PC-3 (cell line): Measurements from ENCODE around the gene BICDL2. TPM values are rescaled to one million over a fixed set of nuclear protein-coding genes. Genes with fewer than 3 reads are reported as not detected.

Source experiments
- ATAC-seq: fragments of 200-7000 bp; cut with Tn5 transposase; 2 replicates; pipeline ENCODE4 v1.9.1; 2020; ENCODE audit warnings: mild to moderate bottlenecking, moderate library complexity
- BruUV-seq: library from RNA; stranded (reverse); fragments of 400-500 nt; replicated peaks from 2 replicates; lab custom pipeline; 2021; lab: Mats Ljungman, UMichigan
- CTCF ChIA-PET: fragments of 300-600 bp; sonication (Branson Sonifier 250); formaldehyde crosslinking; loops from one replicate; lab custom pipeline; 2022; ENCODE audit warnings: antibody characterized with exemption; lab: Charles Lee
- POLR2A ChIA-PET: fragments of 300-600 bp; sonication (Branson Sonifier 250); formaldehyde crosslinking; loops from one replicate; lab custom pipeline; 2022; ENCODE audit warnings: antibody characterized with exemption; ENCODE audit not compliant: unreplicated experiment; lab: Charles Lee
- DNase-seq: peaks from one replicate; pipeline ENCODE4 v3.0.0-alpha.2; 2015
- H2AFZ ChIP-seq: fragments of 300-600 bp; sonication (generic); 2 replicates; pipeline ENCODE4 v1.6.0; 2016; ENCODE audit warnings: antibody characterized with exemption, low read length
- H3F3A ChIP-seq: fragments of 300-600 bp; sonication (generic); one replicate; pipeline ENCODE4 v1.6.0; 2017; ENCODE audit warnings: antibody characterized with exemption, low read length, control low read depth, mild to moderate bottlenecking; ENCODE audit not compliant: unreplicated experiment
- H3K27ac ChIP-seq: fragments of 300-600 bp; sonication (generic); 2 replicates; pipeline ENCODE4 v1.5.1; 2016; ENCODE audit warnings: mild to moderate bottlenecking, low read length
- H3K27me3 ChIP-seq: fragments of 300-600 bp; sonication (generic); 2 replicates; pipeline ENCODE4 v1.6.1; 2016; ENCODE audit warnings: low read length, mixed read lengths
- H3K36me3 ChIP-seq: fragments of 300-600 bp; sonication (generic); 2 replicates; pipeline ENCODE4 v1.6.1; 2016; ENCODE audit warnings: low read depth, mixed run types, low read length, mixed read lengths
- H3K4me1 ChIP-seq: fragments of 300-600 bp; sonication (generic); 2 replicates; pipeline ENCODE4 v1.5.1; 2016; ENCODE audit warnings: low read length; ENCODE audit not compliant: insufficient read depth
- H3K4me2 ChIP-seq: fragments of 300-600 bp; sonication (generic); 2 replicates; pipeline ENCODE4 v1.6.0; 2016; ENCODE audit warnings: low read length
- H3K4me3 ChIP-seq: fragments of 300-600 bp; sonication (generic); 2 replicates; pipeline ENCODE4 v1.5.1; 2016; ENCODE audit warnings: mild to moderate bottlenecking, low read length, mixed read lengths
- H3K79me2 ChIP-seq: fragments of 300-600 bp; sonication (generic); 2 replicates; pipeline ENCODE4 v1.6.1; 2017; ENCODE audit warnings: low read length, mixed read lengths
- H3K9ac ChIP-seq: fragments of 300-600 bp; sonication (generic); 2 replicates; pipeline ENCODE4 v1.6.0; 2016; ENCODE audit warnings: mild to moderate bottlenecking, low read length
- H3K9me2 ChIP-seq: fragments of 300-600 bp; sonication (generic); replicated peaks from 2 replicates; pipeline ENCODE4 v1.6.1; 2016; ENCODE audit warnings: mixed run types, low read length, mixed read lengths
- H3K9me3 ChIP-seq: fragments of 300-600 bp; sonication (generic); 2 replicates; pipeline ENCODE4 v1.6.1; 2016; ENCODE audit warnings: low read length, mixed read lengths
- H4K20me1 ChIP-seq: fragments of 300-600 bp; sonication (generic); 2 replicates; pipeline ENCODE4 v1.6.1; 2016; ENCODE audit warnings: low read length, mixed read lengths
- CTCF ChIP-seq: fragments of 300-600 bp; sonication (generic); conservative IDR thresholded peaks from 2 replicates; pipeline ENCODE4 v1.5.1; 2017; ENCODE audit warnings: antibody characterized with exemption, low read depth, mild to moderate bottlenecking, low read length
- EZH2 ChIP-seq: fragments of 300-600 bp; sonication (generic); IDR thresholded peaks from one replicate; pipeline ENCODE4 v1.6.1; 2017; ENCODE audit warnings: antibody characterized with exemption, mild to moderate bottlenecking, low read length; ENCODE audit not compliant: unreplicated experiment
- EZH2phosphoT487 ChIP-seq: fragments of 300-600 bp; sonication (generic); IDR thresholded peaks from 2 replicates; pipeline ENCODE4 v1.6.1; 2018; ENCODE audit warnings: mild to moderate bottlenecking, antibody characterized with exemption, low read length, borderline replicate concordance
- intact Hi-C: fragments of 100-400 bp; cut with micrococcal nuclease; formaldehyde crosslinking; loops from 2 replicates; pipeline ENCODE4 v1.9.0; 2023
- total RNA-seq: library from RNA; depleted of rRNA; stranded (reverse); fragments of >200 nt; gene quantifications from 2 replicates; pipeline ENCODE4 v1.2.3, GENCODE V29; 2014

The BICDL2 gene
- total RNA-seq, 1 experiment from 2014 or later, result 16.3 TPM

- no peak overlapping the region for H3K4me2 ChIP-seq
- no peak overlapping the region for H3K27ac ChIP-seq
- DNase-seq, result no peak
- no peak overlapping the region for H3K9ac ChIP-seq
- H3K79me2 ChIP-seq, result peaks cover under 1% of the 10 kb centered on the region; the same call in 1 of the 2 replicates
- no peaks in the 10 kb centered on the region for H3K27me3 ChIP-seq
- H3K4me1 ChIP-seq, result peaks cover 13% of the 10 kb centered on the region
- BruUV-seq, result no TSS peak
- no peaks in the 10 kb centered on the region for H3K9me3 ChIP-seq
- CTCF ChIA-PET, result no interaction called here
- ATAC-seq, result no peak
- POLR2A ChIA-PET, result no interaction called here
- H3K36me3 ChIP-seq, result 0 out of 2 replicates have a peak, but pooled peaks cover under 1% of the 10 kb centered on the region
- no peak for TF ChIP-seq EZH2
- no peak overlapping the region for H3K4me3 ChIP-seq
- H3K9me2 ChIP-seq, result no peaks in the 10 kb centered on the region
- no peak overlapping the region for H2AFZ ChIP-seq
- H4K20me1 ChIP-seq, result no peaks in the 10 kb centered on the region
- intact Hi-C loops, result no loop called here
- no peaks in the 10 kb centered on the region for H3F3A ChIP-seq
Observed at GRCh38 chr16:3015865-3016521, 20.8 kb downstream of the BICDL2 start.

- CTCF ChIA-PET, result no interaction called here
- no peak overlapping the region for H3K27ac ChIP-seq
- no peaks in the 10 kb centered on the region for H3K79me2 ChIP-seq
- H4K20me1 ChIP-seq, result no peaks in the 10 kb centered on the region
- no peak overlapping the region for H3K4me2 ChIP-seq
- H3F3A ChIP-seq, result no peaks in the 10 kb centered on the region
- no peaks in the 10 kb centered on the region for H3K9me3 ChIP-seq
- no peak overlapping the region for H3K4me3 ChIP-seq
- POLR2A ChIA-PET, result no interaction called here
- no peaks in the 10 kb centered on the region for H3K36me3 ChIP-seq
- ATAC-seq (no peak), DNase-seq (no peak)
- H3K4me1 ChIP-seq, result peaks cover 17% of the 10 kb centered on the region
- BruUV-seq, result no TSS peak
- H2AFZ ChIP-seq, result no peak overlapping the region
- H3K27me3 ChIP-seq, result no peaks in the 10 kb centered on the region
- intact Hi-C loops, result no loop called here
- TF ChIP-seq EZH2phosphoT487, result no peak
- no peaks in the 10 kb centered on the region for H3K9me2 ChIP-seq
- H3K9ac ChIP-seq, result no peak overlapping the region
Observed at GRCh38 chr16:3014971-3015370, 21.8 kb downstream of the BICDL2 start.

GRCh38 chr16:3013998-3014690 lies 22.6 kb downstream of the BICDL2 start:
- ATAC-seq, result no peak
- Histone ChIP-seq H3K9ac (no peak overlapping the region), H3K4me1 (peaks cover 25% of the 10 kb centered on the region), H4K20me1 (no peaks in the 10 kb centered on the region), H3K9me2 (no peaks in the 10 kb centered on the region), H2AFZ (no peak overlapping the region), H3F3A (no peaks in the 10 kb centered on the region), H3K27me3 (no peaks in the 10 kb centered on the region), H3K4me3 (no peak overlapping the region), H3K36me3 (no peaks in the 10 kb centered on the region), H3K9me3 (no peaks in the 10 kb centered on the region), H3K4me2 (no peak overlapping the region), H3K27ac (no peak overlapping the region), H3K79me2 (no peaks in the 10 kb centered on the region)
- no TSS peak for BruUV-seq
- TF ChIP-seq EZH2 (no peak), CTCF (no peak), EZH2phosphoT487 (no peak)
- no peak for DNase-seq
- intact Hi-C loops, result no loop called here
- CTCF ChIA-PET, result no interaction called here
- POLR2A ChIA-PET, result no interaction called here
